Epithelial cell of proximal tubule (primary cell): ENCODE measurements around the gene DNAAF5. TPM values are rescaled to one million over a fixed set of nuclear protein-coding genes. Genes with fewer than 3 reads are reported as not detected.

Experiments used
- DNase-seq: peaks from one replicate; pipeline ENCODE4 v3.0.0-alpha.2; 2011; ENCODE audit warnings: low read depth
- H3K4me3 ChIP-seq: 2 replicates; pipeline ENCODE4 v1.5.1; 2011; ENCODE audit warnings: low read depth, mild to moderate bottlenecking, low read length
- total RNA-seq: library from RNA; depleted of rRNA; stranded (reverse); fragments of >200 nt; gene quantifications from 2 replicates; pipeline ENCODE4 v1.2.3, GENCODE V29; 2015
- TF ChIP-seq, protein P1 (sequence below): conservative IDR thresholded peaks from 2 replicates; pipeline ENCODE4 v1.5.1; 2012; ENCODE audit warnings: low read depth, mild to moderate bottlenecking, low read length

Gene DNAAF5
- total RNA-seq, 1 donor from 2014 or later, result 64.1 TPM

DNA sequence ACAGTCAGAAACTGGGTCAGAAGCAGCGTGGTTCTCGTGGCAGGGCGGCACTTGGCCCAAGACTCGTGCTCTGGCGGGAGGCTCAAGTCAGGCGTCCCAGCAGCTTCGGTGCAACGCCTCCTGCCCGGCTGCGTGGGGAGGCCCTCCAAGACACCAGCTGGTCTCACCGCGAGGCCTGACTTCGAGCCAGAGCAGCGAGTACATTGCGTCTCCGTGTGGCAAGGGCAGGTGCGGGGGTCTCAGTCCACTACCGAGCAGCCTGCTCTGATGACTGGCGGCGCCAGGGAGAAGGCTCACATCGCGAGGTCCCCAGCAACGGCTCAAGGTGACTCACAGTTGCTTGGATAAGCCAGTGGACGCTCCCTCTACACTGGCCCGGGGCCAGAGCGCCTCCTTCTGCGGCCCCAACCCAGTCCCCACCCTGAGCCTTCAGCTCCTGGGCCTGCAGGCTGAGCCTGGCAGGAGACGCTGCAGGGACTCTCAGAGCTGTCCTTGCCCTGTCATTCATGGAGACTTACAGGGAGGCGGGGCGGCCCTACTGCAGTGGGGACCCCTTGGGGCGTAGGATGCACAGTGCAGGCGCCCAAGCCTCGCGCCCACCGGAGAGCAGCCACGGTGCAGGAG, 42.5 kb downstream of the DNAAF5 start:
- TF ChIP-seq, protein P1, sequence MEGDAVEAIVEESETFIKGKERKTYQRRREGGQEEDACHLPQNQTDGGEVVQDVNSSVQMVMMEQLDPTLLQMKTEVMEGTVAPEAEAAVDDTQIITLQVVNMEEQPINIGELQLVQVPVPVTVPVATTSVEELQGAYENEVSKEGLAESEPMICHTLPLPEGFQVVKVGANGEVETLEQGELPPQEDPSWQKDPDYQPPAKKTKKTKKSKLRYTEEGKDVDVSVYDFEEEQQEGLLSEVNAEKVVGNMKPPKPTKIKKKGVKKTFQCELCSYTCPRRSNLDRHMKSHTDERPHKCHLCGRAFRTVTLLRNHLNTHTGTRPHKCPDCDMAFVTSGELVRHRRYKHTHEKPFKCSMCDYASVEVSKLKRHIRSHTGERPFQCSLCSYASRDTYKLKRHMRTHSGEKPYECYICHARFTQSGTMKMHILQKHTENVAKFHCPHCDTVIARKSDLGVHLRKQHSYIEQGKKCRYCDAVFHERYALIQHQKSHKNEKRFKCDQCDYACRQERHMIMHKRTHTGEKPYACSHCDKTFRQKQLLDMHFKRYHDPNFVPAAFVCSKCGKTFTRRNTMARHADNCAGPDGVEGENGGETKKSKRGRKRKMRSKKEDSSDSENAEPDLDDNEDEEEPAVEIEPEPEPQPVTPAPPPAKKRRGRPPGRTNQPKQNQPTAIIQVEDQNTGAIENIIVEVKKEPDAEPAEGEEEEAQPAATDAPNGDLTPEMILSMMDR, result peak; percentile 4
- H3K4me3 ChIP-seq, result peak overlapping the region; percentile 57
- DNase-seq, result no peak

DNA sequence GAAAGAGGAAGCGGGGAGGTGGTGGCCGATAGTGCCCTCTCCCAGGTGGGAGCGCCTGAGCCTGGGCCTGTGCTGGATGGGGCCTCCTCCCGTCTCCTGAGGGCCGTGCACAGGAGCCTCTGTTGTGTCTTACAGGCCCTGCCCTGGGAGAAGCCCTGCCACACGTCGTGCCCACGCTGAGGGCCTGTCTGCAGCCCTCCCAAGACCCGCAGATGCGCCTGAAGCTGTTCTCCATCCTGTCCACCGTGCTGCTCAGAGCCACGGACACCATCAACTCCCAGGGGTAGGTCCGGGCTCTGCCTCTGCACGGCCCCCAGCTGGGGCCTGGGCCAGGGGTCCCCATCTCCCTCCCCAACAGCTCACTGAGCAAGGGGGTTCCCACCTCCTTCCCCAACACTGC, 43.8 kb downstream of the DNAAF5 start:
- H3K4me3 ChIP-seq, result peak overlapping the region; percentile 41
- TF ChIP-seq, protein P1, result no peak
- DNase-seq, result no peak

DNA sequence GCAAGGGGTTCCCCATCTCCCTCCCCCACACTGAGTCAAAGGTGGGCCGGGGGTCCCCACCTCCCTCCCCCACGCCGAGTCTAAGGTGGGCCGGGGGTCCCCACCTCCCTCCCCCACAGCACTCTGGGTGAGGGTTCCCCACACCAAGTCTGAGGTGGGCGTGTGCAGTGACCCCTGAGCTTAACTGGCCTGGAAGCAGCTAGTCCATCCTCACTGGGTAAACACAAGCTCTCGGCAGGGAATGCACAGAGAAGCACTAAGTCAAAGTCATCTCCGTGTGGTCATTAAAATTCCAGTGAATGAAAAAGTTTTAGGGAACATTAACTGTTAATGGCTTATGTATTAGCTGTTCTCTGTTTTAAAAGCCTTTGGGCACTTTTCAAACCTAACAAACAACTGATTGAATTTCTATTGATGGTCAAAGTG, 44.3 kb downstream of the DNAAF5 start:
- H3K4me3 ChIP-seq, result peak overlapping the region; percentile 41
- DNase-seq, result peak; percentile 73
- TF ChIP-seq, protein P1, result no peak

DNA sequence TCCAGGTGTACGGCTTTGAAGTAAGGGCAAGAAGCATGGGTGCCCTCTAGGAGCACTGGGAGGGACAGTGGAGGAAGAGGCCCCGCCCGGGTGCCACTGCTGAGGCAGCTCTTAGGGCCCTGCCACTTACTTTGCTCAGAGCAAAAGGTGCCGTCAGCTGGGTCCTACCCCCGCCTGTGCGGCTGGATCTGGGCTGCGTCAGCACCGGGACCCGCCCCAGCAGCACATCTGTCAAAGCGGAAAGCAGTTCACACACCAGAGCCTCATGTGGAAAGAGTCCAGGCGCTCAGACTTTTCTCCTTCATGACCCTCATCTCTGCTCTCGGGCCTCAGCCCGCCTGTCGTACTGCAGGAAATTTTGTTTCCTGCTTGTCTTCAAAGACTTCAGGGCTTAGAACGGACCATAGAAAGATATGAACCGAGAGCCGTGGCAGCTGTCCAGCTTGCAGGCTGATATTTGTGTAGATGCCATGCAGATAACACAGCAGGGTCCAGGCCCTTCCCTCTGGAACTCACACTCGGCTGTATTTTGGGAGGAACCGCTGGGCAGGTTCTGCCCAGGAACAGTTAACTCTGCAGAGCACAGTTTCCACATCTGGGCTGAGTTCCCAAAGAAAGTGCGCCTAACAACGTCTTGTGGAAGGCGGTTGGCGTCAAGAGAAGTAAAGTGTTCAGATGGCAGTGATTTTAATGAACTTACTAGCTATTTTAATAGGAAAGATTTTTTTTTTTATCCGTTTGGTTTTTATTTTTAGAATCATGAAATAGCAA, 44.9 kb downstream of the DNAAF5 start:
- TF ChIP-seq, protein P1, result no peak
- H3K4me3 ChIP-seq, result peak overlapping the region; percentile 41
- DNase-seq, result no peak

DNA sequence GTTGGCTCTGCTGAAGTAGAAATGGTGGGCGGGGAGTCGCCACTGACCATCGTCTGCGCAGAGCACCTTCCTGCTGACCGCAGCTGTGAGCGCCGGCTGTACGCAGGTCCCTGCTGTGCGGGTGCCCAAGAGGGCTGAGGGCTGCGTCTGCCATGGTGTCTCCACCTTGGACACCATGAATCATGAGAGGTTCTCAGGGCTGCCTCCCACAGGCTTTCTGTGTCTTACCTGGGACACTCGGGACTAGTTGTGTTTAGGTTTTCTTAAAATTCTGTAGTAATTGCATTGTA, 45.5 kb downstream of the DNAAF5 start:
- no peak overlapping the region for H3K4me3 ChIP-seq
- TF ChIP-seq, protein P1, result no peak

DNA sequence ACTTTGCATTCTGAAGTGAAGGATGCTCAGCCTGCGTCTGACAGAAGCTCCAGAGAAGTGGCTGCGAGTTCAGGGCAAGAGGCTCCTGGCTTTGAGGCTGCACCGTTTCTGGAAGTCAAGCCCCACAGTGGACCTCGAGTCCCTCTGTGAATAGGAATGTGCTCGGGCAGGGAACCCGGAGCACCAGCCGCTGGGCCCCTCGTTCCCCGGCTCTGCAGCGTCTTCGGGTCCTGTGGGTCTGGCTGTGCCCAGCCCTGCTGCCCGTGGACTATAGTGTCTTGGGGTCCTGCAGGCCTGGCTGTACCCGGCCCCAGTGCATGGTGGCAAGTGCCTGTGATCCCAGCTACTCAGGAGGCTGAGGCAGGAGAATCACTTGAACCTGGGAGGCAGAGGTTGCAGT, 45.9 kb downstream of the DNAAF5 start:
- no peak for DNase-seq
- no peak overlapping the region for H3K4me3 ChIP-seq
- TF ChIP-seq, protein P1, result no peak

More for the DNA sequence above, 45.5 kb downstream of the DNAAF5 start:
- DNase-seq, result no peak
